ENCODE measurements around the gene PPP1R9A.

PPP1R9A gene

DNA sequence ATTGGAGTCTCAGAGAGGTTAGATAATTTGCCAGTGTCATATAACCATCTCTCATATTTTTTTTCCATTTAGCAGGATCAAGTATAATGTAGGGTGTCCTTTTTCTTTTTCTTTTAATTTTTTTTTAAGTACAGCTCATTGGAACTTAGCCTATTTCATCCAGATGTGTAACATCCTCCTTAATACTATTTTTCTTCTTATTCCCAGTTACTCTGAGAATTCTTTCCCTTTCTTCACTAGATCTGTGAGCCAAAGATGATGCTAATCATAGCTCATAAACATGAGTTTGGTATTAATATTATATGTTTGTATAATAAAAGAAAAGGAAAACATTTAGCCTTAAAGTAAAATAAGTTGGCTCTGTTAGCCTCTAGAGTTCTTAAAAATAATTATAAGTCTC, 32.8 kb downstream of the PPP1R9A start:
- TF ChIP-seq ZFP30 (CRISPR knock-in tag; IDR thresholded peaks at IDR 0.05) (no peak), RARB (CRISPR knock-in tag; IDR thresholded peaks at IDR 0.05) (no peak), PATZ1 (CRISPR knock-in tag; IDR thresholded peaks at IDR 0.05; ENCODE audit: borderline replicate concordance) (no peak), ZNF70 (CRISPR knock-in tag; IDR thresholded peaks at IDR 0.05) (no peak), ZNF8 (CRISPR knock-in tag; IDR thresholded peaks at IDR 0.05) (no peak), PPARA (CRISPR knock-in tag; IDR thresholded peaks at IDR 0.05; ENCODE audit: borderline replicate concordance) (no peak), ZFP3 (CRISPR knock-in tag; IDR thresholded peaks at IDR 0.05) (no peak), BACH2 (CRISPR knock-in tag; IDR thresholded peaks at IDR 0.05; ENCODE audit: borderline replicate concordance) (no peak), ISL1 (CRISPR knock-in tag; IDR thresholded peaks at IDR 0.05) (no peak), ZNF565 (CRISPR knock-in tag; conservative IDR thresholded peaks at IDR 0.05; ENCODE audit: low read depth) (no peak), POU6F1 (CRISPR knock-in tag; IDR thresholded peaks at IDR 0.05; ENCODE audit: borderline replicate concordance, low read depth) (no peak), GLIS3 (CRISPR knock-in tag; IDR thresholded peaks at IDR 0.05) (no peak), ESRRG (CRISPR knock-in tag; IDR thresholded peaks at IDR 0.05) (no peak), TCF4 (CRISPR knock-in tag; IDR thresholded peaks at IDR 0.05; ENCODE audit: borderline replicate concordance) (no peak)
- TF ChIP-seq, protein P1, sequence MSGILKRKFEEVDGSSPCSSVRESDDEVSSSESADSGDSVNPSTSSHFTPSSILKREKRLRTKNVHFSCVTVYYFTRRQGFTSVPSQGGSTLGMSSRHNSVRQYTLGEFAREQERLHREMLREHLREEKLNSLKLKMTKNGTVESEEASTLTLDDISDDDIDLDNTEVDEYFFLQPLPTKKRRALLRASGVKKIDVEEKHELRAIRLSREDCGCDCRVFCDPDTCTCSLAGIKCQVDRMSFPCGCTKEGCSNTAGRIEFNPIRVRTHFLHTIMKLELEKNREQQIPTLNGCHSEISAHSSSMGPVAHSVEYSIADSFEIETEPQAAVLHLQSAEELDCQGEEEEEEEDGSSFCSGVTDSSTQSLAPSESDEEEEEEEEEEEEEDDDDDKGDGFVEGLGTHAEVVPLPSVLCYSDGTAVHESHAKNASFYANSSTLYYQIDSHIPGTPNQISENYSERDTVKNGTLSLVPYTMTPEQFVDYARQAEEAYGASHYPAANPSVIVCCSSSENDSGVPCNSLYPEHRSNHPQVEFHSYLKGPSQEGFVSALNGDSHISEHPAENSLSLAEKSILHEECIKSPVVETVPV (CRISPR knock-in tag; IDR thresholded peaks at IDR 0.05): no peak
- TF ChIP-seq, protein P2, sequence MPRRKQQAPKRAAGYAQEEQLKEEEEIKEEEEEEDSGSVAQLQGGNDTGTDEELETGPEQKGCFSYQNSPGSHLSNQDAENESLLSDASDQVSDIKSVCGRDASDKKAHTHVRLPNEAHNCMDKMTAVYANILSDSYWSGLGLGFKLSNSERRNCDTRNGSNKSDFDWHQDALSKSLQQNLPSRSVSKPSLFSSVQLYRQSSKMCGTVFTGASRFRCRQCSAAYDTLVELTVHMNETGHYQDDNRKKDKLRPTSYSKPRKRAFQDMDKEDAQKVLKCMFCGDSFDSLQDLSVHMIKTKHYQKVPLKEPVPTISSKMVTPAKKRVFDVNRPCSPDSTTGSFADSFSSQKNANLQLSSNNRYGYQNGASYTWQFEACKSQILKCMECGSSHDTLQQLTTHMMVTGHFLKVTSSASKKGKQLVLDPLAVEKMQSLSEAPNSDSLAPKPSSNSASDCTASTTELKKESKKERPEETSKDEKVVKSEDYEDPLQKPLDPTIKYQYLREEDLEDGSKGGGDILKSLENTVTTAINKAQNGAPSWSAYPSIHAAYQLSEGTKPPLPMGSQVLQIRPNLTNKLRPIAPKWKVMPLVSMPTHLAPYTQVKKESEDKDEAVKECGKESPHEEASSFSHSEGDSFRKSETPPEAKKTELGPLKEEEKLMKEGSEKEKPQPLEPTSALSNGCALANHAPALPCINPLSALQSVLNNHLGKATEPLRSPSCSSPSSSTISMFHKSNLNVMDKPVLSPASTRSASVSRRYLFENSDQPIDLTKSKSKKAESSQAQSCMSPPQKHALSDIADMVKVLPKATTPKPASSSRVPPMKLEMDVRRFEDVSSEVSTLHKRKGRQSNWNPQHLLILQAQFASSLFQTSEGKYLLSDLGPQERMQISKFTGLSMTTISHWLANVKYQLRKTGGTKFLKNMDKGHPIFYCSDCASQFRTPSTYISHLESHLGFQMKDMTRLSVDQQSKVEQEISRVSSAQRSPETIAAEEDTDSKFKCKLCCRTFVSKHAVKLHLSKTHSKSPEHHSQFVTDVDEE (CRISPR knock-in tag; IDR thresholded peaks at IDR 0.05): no peak
- TF ChIP-seq, protein P3, sequence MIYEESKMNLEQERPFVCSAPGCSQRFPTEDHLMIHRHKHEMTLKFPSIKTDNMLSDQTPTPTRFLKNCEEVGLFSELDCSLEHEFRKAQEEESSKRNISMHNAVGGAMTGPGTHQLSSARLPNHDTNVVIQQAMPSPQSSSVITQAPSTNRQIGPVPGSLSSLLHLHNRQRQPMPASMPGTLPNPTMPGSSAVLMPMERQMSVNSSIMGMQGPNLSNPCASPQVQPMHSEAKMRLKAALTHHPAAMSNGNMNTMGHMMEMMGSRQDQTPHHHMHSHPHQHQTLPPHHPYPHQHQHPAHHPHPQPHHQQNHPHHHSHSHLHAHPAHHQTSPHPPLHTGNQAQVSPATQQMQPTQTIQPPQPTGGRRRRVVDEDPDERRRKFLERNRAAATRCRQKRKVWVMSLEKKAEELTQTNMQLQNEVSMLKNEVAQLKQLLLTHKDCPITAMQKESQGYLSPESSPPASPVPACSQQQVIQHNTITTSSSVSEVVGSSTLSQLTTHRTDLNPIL (CRISPR knock-in tag; IDR thresholded peaks at IDR 0.05; ENCODE audit: low read depth): no peak
- ATAC-seq: no peak

DNA sequence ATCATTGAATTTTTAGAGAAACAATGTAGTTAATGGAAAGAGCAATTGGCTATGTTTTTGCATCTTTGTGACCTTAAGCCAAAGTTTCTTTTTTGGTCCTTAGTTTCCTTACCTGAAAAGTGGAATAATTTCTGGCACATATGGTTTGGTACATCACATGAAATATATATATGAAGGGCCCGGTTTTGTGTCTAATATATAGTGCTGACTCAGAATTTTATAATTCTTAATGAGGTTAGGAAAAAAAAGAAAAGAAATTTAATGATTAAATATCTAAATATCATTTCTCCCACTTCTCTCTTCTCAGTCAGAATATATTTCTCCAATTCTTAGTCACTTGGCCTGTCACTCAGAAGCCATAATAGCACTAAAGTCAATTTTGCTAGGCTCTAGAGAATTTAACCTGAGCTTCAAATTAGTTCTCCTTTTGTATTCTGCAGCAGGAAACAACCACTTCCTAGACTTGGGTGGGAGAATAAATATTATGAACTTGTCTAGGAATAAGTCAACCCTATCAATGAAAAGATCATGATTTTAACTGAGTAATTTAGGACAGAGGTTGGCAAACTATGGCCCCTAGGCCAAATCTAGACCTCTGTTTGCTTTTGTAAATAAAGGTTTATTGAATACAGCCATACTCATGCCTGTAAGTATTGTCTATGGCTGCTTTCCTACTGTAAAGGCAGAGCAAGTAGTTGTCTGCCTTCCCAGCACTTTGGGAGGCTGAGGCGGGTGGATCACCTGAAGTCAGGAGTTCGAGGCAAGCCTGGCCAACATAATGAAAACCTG, 34.6 kb downstream of the PPP1R9A start:
- no peak for ATAC-seq

More for the DNA sequence above, 34.6 kb downstream of the PPP1R9A start:
- no peak for TF ChIP-seq ZNF8 (CRISPR knock-in tag; IDR thresholded peaks at IDR 0.05)
- no peak for TF ChIP-seq TCF4 (CRISPR knock-in tag; IDR thresholded peaks at IDR 0.05; ENCODE audit: borderline replicate concordance)
- TF ChIP-seq OSR1 (CRISPR knock-in tag; IDR thresholded peaks at IDR 0.05): no peak
- no peak for TF ChIP-seq POU6F1 (CRISPR knock-in tag; IDR thresholded peaks at IDR 0.05; ENCODE audit: borderline replicate concordance, low read depth)
- TF ChIP-seq, protein P1 (CRISPR knock-in tag; IDR thresholded peaks at IDR 0.05): no peak

All from SK-N-SH treated with all-trans-retinoic acid at 6 μM for 48 hours (cell line).